Neuronal stem cell (in vitro differentiated cells): ENCODE data around the gene ZDHHC13.

Experiments
- DNase-seq: peaks from one replicate; pipeline ENCODE4 v3.0.0-alpha.2; 2013; ENCODE audit warnings: low spot score
- H2AFZ ChIP-seq: one replicate; pipeline ENCODE4 v1.6.1; 2013; ENCODE audit warnings: mild to moderate bottlenecking, low read length, inconsistent platforms
- H2AK5ac ChIP-seq: 2 replicates; pipeline ENCODE4 v1.6.1; 2013; ENCODE audit warnings: low read depth, mild to moderate bottlenecking, inconsistent platforms, low read length, moderate library complexity, mixed read lengths
- H2BK120ac ChIP-seq: 2 replicates; pipeline ENCODE4 v1.6.1; 2013; ENCODE audit warnings: low read depth, mild to moderate bottlenecking, inconsistent platforms, low read length, moderate library complexity, mixed read lengths
- H2BK12ac ChIP-seq: one replicate; pipeline ENCODE4 v1.6.1; 2013; ENCODE audit warnings: low read length, inconsistent platforms
- H2BK15ac ChIP-seq: 2 replicates; pipeline ENCODE4 v1.6.1; 2013; ENCODE audit warnings: mild to moderate bottlenecking, low read length, inconsistent platforms, mixed read lengths
- H2BK5ac ChIP-seq: one replicate; pipeline ENCODE4 v1.6.1; 2013; ENCODE audit warnings: inconsistent platforms, mild to moderate bottlenecking, low read length, moderate library complexity
- H3K14ac ChIP-seq: one replicate; pipeline ENCODE4 v1.6.1; 2013; ENCODE audit warnings: low read length, inconsistent platforms
- H3K18ac ChIP-seq: 2 replicates; pipeline ENCODE4 v1.6.1; 2013; ENCODE audit warnings: low read length, inconsistent platforms
- H3K23ac ChIP-seq: 2 replicates; pipeline ENCODE4 v1.6.1; 2013; ENCODE audit warnings: low read depth, mild to moderate bottlenecking, mixed read lengths, low read length, inconsistent platforms; ENCODE audit not compliant: poor library complexity
- H3K27ac ChIP-seq: replicated peaks from 3 replicates; pipeline ENCODE4 v1.5.1; 2013; ENCODE audit warnings: low read length, inconsistent platforms
- H3K27me3 ChIP-seq, 3 experiments: 2 replicates each; pipeline ENCODE4 v1.6.1; 2013; ENCODE audit warnings: low read length in 3 of 3, mild to moderate bottlenecking in 2 of 3, inconsistent platforms in 1 of 3, low read depth in 1 of 3, mixed read lengths in 1 of 3, moderate library complexity in 1 of 3; ENCODE audit not compliant: control insufficient read depth in 3 of 3, insufficient read depth in 3 of 3
- H3K36me3 ChIP-seq, 2 donors: replicated peaks in 1 of 2; 2 replicates each; pipeline ENCODE4 v1.6.1; 2013; ENCODE audit warnings: low read length in 2 of 2; ENCODE audit not compliant: control insufficient read depth in 2 of 2, insufficient read depth in 2 of 2
- H3K4ac ChIP-seq: 2 replicates; pipeline ENCODE4 v1.6.1; 2013; ENCODE audit warnings: inconsistent platforms, mild to moderate bottlenecking, low read length, moderate library complexity
- H3K4me1 ChIP-seq, 2 donors: 1 replicate in 1 of 2; 2 replicates in 1 of 2; pipeline ENCODE4 v1.6.1; 2013; ENCODE audit warnings: low read length in 2 of 2, low read depth in 1 of 2; ENCODE audit not compliant: control insufficient read depth in 2 of 2, insufficient read depth in 1 of 2
- H3K4me2 ChIP-seq: one replicate; pipeline ENCODE4 v1.6.1; 2013; ENCODE audit warnings: mild to moderate bottlenecking, low read length, inconsistent platforms; ENCODE audit not compliant: insufficient read depth, poor library complexity, severe bottlenecking
- H3K4me3 ChIP-seq, 2 donors: 2 replicates each; pipeline ENCODE4 v1.5.1; 2013; ENCODE audit warnings: low read length in 2 of 2, mild to moderate bottlenecking in 2 of 2, inconsistent platforms in 1 of 2, moderate library complexity in 1 of 2
- H3K79me1 ChIP-seq: one replicate; pipeline ENCODE4 v1.6.1; 2013; ENCODE audit warnings: low read depth, mild to moderate bottlenecking, inconsistent platforms, low read length, moderate library complexity
- H3K9ac ChIP-seq: one replicate; pipeline ENCODE4 v1.6.1; 2013; ENCODE audit warnings: mild to moderate bottlenecking, low read depth, low read length, inconsistent platforms; ENCODE audit not compliant: poor library complexity
- H3K9me3 ChIP-seq, 2 donors: replicated peaks in 1 of 2; 2 replicates each; pipeline versions ENCODE3 to v1.6.1; 2013; ENCODE audit warnings: low read length in 2 of 2, mild to moderate bottlenecking in 2 of 2, inconsistent platforms in 1 of 2, low read depth in 1 of 2, mixed read lengths in 1 of 2, moderate library complexity in 1 of 2; ENCODE audit not compliant: control insufficient read depth in 2 of 2, insufficient read depth in 1 of 2
- H4K8ac ChIP-seq: one replicate; pipeline ENCODE4 v1.6.1; 2013; ENCODE audit warnings: low read depth, mild to moderate bottlenecking, inconsistent platforms, low read length, moderate library complexity
- H4K91ac ChIP-seq: one replicate; pipeline ENCODE4 v1.6.1; 2013; ENCODE audit warnings: low read length, low read depth, mild to moderate bottlenecking, inconsistent platforms; ENCODE audit not compliant: poor library complexity
- WGBS, 2 donors: extraction: QIAGEN DNeasy Blood & Tissue Kit; methylation state at CpG; one replicate each; pipeline ENCODE4 v1.1.7; 2013; ENCODE audit warnings: missing lambda C conversion rate in 2 of 2, mixed read lengths in 1 of 2; ENCODE audit not compliant: insufficient read length in 2 of 2, insufficient replicate concordance in 1 of 2; ENCODE audit errors: extremely low coverage in 2 of 2; 5-methylcytosine and 5-hydroxymethylcytosine counted together

Gene ZDHHC13

DNA sequence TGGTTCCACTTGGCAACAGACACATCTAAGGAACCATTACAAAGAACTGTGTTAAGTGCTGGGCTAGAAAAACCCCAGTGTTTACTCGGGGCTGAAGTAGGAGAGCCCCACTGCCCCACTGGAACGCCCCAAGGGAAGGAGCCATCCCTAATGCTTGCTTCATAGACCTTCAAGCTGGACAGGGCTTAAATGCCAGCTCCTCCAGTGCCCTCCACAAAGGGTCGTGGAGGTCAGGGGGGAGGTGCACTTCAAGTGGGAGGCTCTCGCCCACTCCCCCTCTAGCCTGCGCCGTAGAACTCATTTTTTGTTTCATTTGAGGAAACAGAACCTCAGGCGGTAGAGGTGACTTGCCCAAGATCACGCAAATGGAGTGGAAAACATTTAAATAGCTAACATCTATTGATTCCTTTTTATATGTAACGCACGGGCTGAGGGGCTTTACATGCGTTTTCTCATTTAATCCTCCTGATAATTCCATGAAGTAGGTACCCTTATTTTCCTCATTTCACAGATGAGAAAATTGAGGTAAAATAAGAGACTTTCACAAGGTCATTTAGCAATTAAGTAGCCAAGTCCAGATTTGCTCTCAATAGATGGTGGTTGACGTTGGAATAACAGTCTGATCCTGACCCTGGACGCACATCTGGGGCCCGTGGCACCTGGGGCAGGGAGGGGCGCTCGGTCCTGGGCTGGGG is 545 bp upstream of the ZDHHC13 start:
- peak overlapping the region; percentile 74 for H3K18ac ChIP-seq
- no peak overlapping the region for H2BK15ac ChIP-seq
- peak overlapping the region in 1 of 2 donors; percentile 77 for H3K4me3 ChIP-seq
- peak overlapping the region; percentile 6 for H4K91ac ChIP-seq
- H3K36me3 ChIP-seq: peaks cover 4 to 9% of the 10 kb centered on the region in 2 donors
- no peak overlapping the region for H3K23ac ChIP-seq
- H3K27ac ChIP-seq: no peak overlapping the region
- no peak for DNase-seq
- H3K9ac ChIP-seq: no peak overlapping the region
- H2BK5ac ChIP-seq: no peak overlapping the region
- H3K27me3 ChIP-seq: peaks cover 0 to 34% (median 0%) of the 10 kb centered on the region in 3 experiments
- H3K79me1 ChIP-seq: no peaks in the 10 kb centered on the region
- peak overlapping the region; percentile 99 for H2AFZ ChIP-seq
- no peak overlapping the region for H4K8ac ChIP-seq
- H3K4me2 ChIP-seq: peak overlapping the region; percentile 60
- no peak overlapping the region for H3K14ac ChIP-seq
- H3K4me1 ChIP-seq: peaks cover 1 to 2% of the 10 kb centered on the region in 2 donors
- WGBS, 2 donors: no CpG with 5 or more reads among the region's 16 CpGs
- no peak overlapping the region for H2BK120ac ChIP-seq
- no peaks in the 10 kb centered on the region for H3K9me3 ChIP-seq
- no peak overlapping the region for H2BK12ac ChIP-seq
- H3K4ac ChIP-seq: no peak overlapping the region
- H2AK5ac ChIP-seq: peak overlapping the region; percentile 82

DNA sequence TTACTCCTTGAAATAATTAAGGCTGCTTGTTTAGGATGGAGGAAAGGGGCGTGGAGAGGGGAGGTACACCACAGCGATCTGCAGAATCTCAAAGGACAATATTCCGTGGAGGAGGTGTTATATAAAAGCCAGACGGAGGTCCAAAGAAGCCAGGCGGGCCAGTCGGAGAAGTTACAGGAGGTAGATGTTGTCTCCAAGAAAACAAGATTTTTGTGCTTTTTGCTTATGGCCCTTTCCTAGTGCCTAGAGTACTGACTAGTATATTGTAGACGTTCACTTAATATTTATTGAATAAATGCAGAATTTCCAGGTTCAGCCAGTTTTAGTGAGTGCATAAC is 761 bp downstream of the ZDHHC13 start:
- H3K36me3 ChIP-seq: peaks cover 4 to 9% of the 10 kb centered on the region in 2 donors
- no peak overlapping the region for H3K14ac ChIP-seq
- H2BK120ac ChIP-seq: no peak overlapping the region
- H3K9me3 ChIP-seq: no peaks in the 10 kb centered on the region
- H3K79me1 ChIP-seq: no peaks in the 10 kb centered on the region
- H2BK5ac ChIP-seq: no peak overlapping the region
- peaks cover 1 to 2% of the 10 kb centered on the region in 2 donors for H3K4me1 ChIP-seq
- H2AFZ ChIP-seq: peak overlapping the region; percentile 99
- no peak overlapping the region for H3K23ac ChIP-seq
- no peak for DNase-seq
- no peak overlapping the region for H3K18ac ChIP-seq
- no peak overlapping the region for H3K27ac ChIP-seq
- peak overlapping the region; percentile 2 for H3K9ac ChIP-seq
- no peak overlapping the region for H2BK12ac ChIP-seq
- no peak overlapping the region for H2AK5ac ChIP-seq
- peak overlapping the region; percentile 74 for H3K4me2 ChIP-seq
- WGBS, 2 donors: no CpG with 5 or more reads among the region's 7 CpGs
- no peak overlapping the region for H4K91ac ChIP-seq
- H3K4me3 ChIP-seq: peak overlapping the region; percentile 77 to 92
- no peak overlapping the region for H2BK15ac ChIP-seq
- H3K4ac ChIP-seq: no peak overlapping the region
- H4K8ac ChIP-seq: no peak overlapping the region
- peaks cover 0 to 22% (median 0%) of the 10 kb centered on the region in 3 experiments for H3K27me3 ChIP-seq

DNA sequence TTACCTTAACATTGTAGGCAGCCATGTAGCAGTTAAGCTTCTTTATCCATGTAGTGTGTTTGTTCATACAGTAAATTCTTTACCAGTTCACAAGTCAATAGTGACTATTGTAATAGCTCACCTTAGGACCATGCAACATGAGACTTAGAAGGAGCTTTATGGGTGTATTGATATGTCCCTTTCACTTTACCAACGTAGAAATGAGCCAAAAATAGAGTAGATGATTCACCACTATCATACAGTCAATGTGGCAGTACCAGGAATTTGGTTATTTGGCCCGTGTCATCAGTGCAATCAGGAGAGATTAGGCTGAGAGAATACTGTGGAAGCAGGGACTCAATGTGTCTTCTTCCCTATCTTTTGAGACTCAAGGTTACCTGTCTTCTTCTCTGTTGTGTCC is 4.7 kb downstream of the ZDHHC13 start:
- Histone ChIP-seq H4K8ac (no peak overlapping the region), H2BK120ac (no peak overlapping the region), H3K27me3 (no peaks in the 10 kb centered on the region), H3K23ac (no peak overlapping the region), H4K91ac (no peak overlapping the region), H3K4me3 (no peak overlapping the region), H3K27ac (no peak overlapping the region), H3K36me3 (peaks cover 4 to 9% of the 10 kb centered on the region in 2 donors), H3K79me1 (no peaks in the 10 kb centered on the region), H3K18ac (no peak overlapping the region), H3K4me1 (peaks cover 1 to 2% of the 10 kb centered on the region in 2 donors), H3K9me3 (no peaks in the 10 kb centered on the region), H3K9ac (no peak overlapping the region), H2BK5ac (no peak overlapping the region), H2BK15ac (no peak overlapping the region), H2AFZ (no peak overlapping the region), H2AK5ac (no peak overlapping the region), H3K14ac (no peak overlapping the region), H2BK12ac (no peak overlapping the region), H3K4ac (no peak overlapping the region), H3K4me2 (no peak overlapping the region)
- DNase-seq: no peak
- WGBS, 2 donors: no CpG with 5 or more reads among the region's 2 CpGs

DNA sequence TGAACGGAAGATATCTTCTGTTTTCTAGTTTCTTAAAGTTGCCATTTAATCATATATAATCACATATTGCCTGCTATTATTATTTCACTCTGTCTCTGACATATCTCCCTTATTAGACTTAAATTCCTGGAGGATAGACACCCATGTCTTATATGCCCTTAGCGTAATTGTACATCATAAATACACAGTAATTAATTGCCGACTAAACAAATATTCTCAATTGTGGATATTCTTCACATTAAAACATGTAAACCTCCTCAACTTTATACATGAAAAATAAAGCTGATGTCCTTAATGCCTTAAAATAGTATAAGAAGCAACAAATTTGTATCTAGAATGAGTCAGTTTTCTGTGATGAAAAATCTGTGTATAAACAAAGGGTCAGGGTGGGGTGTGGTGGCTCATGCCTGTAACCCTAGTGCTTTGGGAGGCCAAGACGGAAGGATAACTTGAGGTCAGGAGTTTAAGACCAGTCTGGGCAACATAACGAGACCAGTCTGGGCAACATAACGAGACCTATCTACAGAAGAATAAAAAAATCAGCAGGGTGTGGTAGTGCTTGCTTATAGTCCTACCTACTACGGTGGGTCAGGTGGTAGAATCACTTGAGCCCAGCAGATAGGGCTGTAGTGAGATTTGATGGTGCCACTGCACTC is 6.1 kb downstream of the ZDHHC13 start:
- Histone ChIP-seq H3K79me1 (no peaks in the 10 kb centered on the region), H3K27ac (no peak overlapping the region)

More for the DNA sequence above, 6.1 kb downstream of the ZDHHC13 start:
- no peak overlapping the region for H4K91ac ChIP-seq
- H4K8ac ChIP-seq: no peak overlapping the region
- peaks cover 4 to 9% of the 10 kb centered on the region in 2 donors for H3K36me3 ChIP-seq
- peaks cover 0 to under 1% of the 10 kb centered on the region in 2 donors for H3K4me1 ChIP-seq
- no peak overlapping the region for H3K18ac ChIP-seq
- H2AK5ac ChIP-seq: no peak overlapping the region
- H3K9ac ChIP-seq: no peak overlapping the region
- no peak overlapping the region for H2AFZ ChIP-seq
- H2BK5ac ChIP-seq: no peak overlapping the region
- no peak overlapping the region for H3K4me3 ChIP-seq
- no peak overlapping the region for H3K4me2 ChIP-seq
- no peaks in the 10 kb centered on the region for H3K27me3 ChIP-seq
- H3K14ac ChIP-seq: no peak overlapping the region
- H3K9me3 ChIP-seq: no peaks in the 10 kb centered on the region
- H3K23ac ChIP-seq: no peak overlapping the region
- no CpG with 5 or more reads among the region's 7 CpGs for WGBS, 2 donors
- no peak overlapping the region for H3K4ac ChIP-seq
- H2BK120ac ChIP-seq: no peak overlapping the region
- H2BK15ac ChIP-seq: no peak overlapping the region
- no peak overlapping the region for H2BK12ac ChIP-seq
- no peak for DNase-seq
